Stimulated activated effector memory CD8-positive, alpha-beta T cell treated with anti-CD3 and anti-CD28 coated beads, Interleukin-12 subunit alpha, Interleukin-12 subunit beta, amount 100 ng/mL, for 72 hours (primary cell): Measurements from ENCODE around the gene C1orf21.

ENCODE experiments used
- ATAC-seq: fragments of 150-1000 bp; cut with Tn5 transposase; 2 replicates; pipeline ENCODE4 v1.10.0; 2021
- DNase-seq, 2 donors: peaks; one replicate each; pipeline ENCODE4 v3.0.0; 2021 to 2022; ENCODE audit warnings: low spot score in 2 of 2
- H3K27ac Mint-ChIP-seq: one replicate; pipeline ENCODE4 v1.8.0; 2022; ENCODE audit warnings: mild to moderate bottlenecking, mixed read lengths
- H3K36me3 Mint-ChIP-seq: one replicate; pipeline ENCODE4 v1.8.0; 2022; ENCODE audit warnings: mild to moderate bottlenecking, mixed read lengths
- H3K4me1 Mint-ChIP-seq: one replicate; pipeline ENCODE4 v1.8.0; 2022; ENCODE audit warnings: mixed read lengths
- H3K4me3 Mint-ChIP-seq: one replicate; pipeline ENCODE4 v1.8.0; 2022; ENCODE audit warnings: mild to moderate bottlenecking, mixed read lengths
- H3K9me3 Mint-ChIP-seq: one replicate; pipeline ENCODE4 v1.8.0; 2022; ENCODE audit warnings: mixed read lengths

Gene C1orf21

DNA sequence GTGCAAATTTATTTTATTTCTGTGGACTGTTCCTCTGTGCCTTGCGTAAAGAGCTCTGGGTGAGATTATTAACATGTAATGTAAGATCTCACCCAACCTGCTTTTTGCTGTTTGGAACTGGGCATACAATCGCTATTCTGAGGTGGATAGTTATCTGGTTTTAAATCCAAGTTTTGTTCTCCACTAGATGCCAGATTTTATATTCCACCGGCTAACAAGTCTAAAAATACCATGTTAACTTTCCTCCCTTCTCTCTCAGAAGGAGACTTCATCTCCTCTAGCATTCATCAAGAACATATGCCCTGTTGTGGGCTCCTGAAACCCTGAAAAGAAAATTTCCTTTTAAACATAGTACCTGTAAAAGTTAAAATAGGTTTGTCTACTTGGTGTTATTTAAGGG lies 56.4 kb downstream of the C1orf21 start:
- Mint-ChIP-seq H3K9me3 (no peaks in the 10 kb centered on the region), H3K4me1 (no peaks in the 10 kb centered on the region), H3K27ac (no peak overlapping the region), H3K36me3 (no peaks in the 10 kb centered on the region), H3K4me3 (no peak overlapping the region)
- ATAC-seq: no peak
- no peak for DNase-seq

DNA sequence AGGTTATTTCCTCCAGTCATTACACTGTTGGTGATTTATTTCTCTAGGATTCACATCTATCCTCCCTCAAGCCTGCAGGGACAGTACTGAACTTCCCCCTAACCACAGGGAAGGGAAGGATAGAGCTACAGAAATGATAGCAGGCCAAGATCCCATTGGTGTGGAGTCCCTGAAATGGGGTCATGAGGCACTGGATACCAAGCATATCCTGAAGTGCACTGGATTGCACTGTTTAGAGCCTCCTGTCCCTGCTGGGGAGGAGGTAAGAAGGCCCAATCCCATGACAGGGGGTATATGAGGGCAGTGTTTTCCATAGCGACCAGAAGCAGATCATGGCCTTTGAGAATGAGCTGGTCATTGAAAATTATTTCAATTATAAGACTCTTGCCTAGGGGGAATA lies 56.8 kb downstream of the C1orf21 start:
- Mint-ChIP-seq H3K36me3 (no peaks in the 10 kb centered on the region), H3K9me3 (no peaks in the 10 kb centered on the region), H3K27ac (no peak overlapping the region), H3K4me1 (no peaks in the 10 kb centered on the region), H3K4me3 (no peak overlapping the region)
- ATAC-seq: no peak
- DNase-seq: no peak

DNA sequence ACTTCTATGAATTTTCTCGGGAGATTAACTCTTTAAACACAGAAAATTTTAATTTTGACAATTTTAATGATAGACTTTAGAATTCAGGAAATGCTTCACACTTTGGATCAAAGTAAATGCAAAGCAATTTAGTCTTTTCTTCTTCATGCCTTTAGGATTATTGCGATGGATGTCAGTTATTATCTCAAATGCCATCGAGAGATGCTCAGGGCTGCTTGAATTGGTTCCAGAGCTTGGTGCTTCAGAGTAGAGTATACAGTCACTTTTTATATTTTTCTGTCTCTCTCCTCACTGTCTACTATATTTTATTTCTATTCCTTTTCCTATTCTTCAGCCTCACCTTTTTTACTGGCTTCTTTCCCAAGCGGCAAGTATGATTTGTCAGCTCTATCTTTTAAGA lies 59.2 kb downstream of the C1orf21 start:
- no peaks in the 10 kb centered on the region for H3K9me3 Mint-ChIP-seq
- no peaks in the 10 kb centered on the region for H3K4me1 Mint-ChIP-seq
- H3K4me3 Mint-ChIP-seq: no peak overlapping the region
- DNase-seq (no peak), ATAC-seq (no peak)
- no peaks in the 10 kb centered on the region for H3K36me3 Mint-ChIP-seq
- no peak overlapping the region for H3K27ac Mint-ChIP-seq

DNA sequence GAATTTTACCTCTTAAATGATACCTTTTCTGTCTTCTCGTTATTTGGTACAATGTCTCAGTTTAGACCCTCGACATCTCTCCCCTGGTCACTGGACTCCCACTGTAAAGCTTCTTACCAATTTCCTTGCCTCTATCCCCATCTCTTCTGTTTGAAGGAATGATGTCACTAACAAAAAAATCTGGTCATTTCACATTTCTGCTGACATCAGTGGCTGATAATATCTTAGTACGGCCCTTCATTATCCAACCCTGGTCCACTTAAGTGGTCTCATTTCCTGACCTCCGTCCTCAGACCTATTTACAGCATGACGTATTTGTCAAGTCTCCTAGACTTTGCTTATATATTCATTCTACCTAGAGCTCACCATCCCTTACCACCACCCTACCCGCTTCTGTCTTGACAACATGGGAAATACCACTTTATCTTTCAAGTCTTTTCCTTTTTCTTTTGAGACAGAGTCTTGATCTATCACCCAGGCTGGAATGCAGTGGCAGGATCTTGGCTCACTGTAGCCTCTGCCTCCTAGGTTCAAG lies 60.9 kb downstream of the C1orf21 start:
- H3K9me3 Mint-ChIP-seq: no peaks in the 10 kb centered on the region
- DNase-seq (no peak), ATAC-seq (no peak)
- peaks cover 5% of the 10 kb centered on the region for H3K4me1 Mint-ChIP-seq
- H3K36me3 Mint-ChIP-seq: no peaks in the 10 kb centered on the region
- no peak overlapping the region for H3K27ac Mint-ChIP-seq
- no peak overlapping the region for H3K4me3 Mint-ChIP-seq

DNA sequence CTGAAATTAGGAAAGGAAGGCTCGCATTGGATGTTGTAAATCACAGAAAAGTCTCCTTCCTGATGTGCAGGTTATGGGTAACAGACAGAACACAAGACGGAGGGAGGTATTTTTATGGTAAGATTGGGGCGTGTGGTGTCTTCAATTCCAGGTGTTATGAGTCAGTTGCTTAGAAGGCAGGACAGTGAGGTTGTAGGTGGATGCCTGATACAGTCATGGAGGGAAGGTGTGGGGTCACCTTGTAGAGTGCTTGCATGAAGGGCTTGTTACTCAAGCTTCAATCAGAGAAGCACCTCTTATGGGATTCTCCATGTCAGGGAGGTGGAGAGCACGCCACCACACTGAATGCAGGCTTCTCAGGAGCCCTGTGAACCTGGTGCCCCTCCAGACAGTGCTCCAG lies 63.1 kb downstream of the C1orf21 start:
- Mint-ChIP-seq H3K36me3 (no peaks in the 10 kb centered on the region), H3K9me3 (no peaks in the 10 kb centered on the region), H3K4me1 (peaks cover 5% of the 10 kb centered on the region), H3K27ac (no peak overlapping the region), H3K4me3 (no peak overlapping the region)
- ATAC-seq (no peak), DNase-seq (no peak)

DNA sequence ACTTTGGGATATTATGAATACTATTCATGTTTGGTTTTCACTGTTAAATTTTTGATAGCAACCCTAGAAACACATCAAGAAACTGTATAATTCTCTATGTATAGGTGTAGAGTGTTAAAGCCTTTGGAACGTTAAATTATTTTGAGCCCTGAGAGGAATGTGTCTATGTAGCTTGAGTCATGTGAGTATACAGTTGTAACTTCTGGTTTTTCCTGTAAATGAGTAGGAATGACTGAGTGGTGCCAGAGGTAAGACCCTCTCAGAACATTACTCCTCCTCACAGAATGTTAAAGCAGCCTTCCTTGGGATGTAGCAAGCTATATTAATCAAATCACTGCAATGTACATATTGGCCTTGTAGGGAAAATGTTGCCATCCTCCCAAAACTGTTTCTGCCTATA lies 69.0 kb downstream of the C1orf21 start:
- Mint-ChIP-seq H3K4me3 (no peak overlapping the region), H3K27ac (no peak overlapping the region), H3K9me3 (no peaks in the 10 kb centered on the region), H3K4me1 (peaks cover 13% of the 10 kb centered on the region), H3K36me3 (no peaks in the 10 kb centered on the region)
- ATAC-seq: no peak
- no peak for DNase-seq

DNA sequence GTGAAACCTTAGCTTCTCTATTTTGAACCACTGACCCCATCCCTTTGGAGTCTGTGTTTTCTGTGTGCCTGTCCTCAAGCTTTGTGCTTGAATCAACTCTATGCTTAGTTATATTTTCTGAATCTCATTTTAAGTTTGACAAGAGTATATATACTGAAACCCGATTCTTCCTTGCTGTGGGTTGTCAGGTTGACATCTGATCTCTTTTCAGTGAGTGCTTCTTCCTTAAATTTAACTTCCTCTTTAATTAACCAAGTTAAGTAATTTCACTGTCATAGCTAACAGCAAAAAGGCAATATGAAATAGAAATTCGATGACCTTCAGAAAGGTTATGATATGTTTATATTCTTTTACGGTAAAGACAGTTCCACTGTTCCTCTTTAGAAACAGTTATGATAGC lies 69.4 kb downstream of the C1orf21 start:
- DNase-seq: no peak
- no peak overlapping the region for H3K4me3 Mint-ChIP-seq
- no peak for ATAC-seq
- H3K36me3 Mint-ChIP-seq: no peaks in the 10 kb centered on the region
- no peaks in the 10 kb centered on the region for H3K9me3 Mint-ChIP-seq
- H3K4me1 Mint-ChIP-seq: peaks cover 13% of the 10 kb centered on the region
- no peak overlapping the region for H3K27ac Mint-ChIP-seq

DNA sequence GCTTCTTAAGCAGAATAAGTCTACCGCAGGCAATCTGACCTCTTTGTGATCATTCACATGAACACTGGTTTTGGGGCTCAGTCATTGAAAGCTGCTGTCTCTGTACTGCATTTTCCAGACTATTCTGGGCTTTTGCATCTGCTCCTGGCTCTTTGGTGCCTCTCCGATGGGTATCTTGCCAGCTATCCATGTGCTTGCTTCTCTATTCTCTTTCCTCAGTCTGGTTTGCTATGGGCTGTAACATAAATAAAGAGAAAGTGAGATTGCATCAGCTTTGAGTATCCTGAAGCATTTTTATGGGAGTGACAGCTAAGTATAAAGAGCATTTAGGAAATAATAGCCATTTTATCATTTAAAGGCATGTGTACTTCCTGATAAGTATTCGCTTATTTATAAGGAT lies 70.7 kb downstream of the C1orf21 start:
- ATAC-seq: no peak
- Mint-ChIP-seq H3K27ac (no peak overlapping the region), H3K4me3 (no peak overlapping the region), H3K36me3 (no peaks in the 10 kb centered on the region), H3K4me1 (peaks cover 8% of the 10 kb centered on the region), H3K9me3 (no peaks in the 10 kb centered on the region)
- DNase-seq: no peak

DNA sequence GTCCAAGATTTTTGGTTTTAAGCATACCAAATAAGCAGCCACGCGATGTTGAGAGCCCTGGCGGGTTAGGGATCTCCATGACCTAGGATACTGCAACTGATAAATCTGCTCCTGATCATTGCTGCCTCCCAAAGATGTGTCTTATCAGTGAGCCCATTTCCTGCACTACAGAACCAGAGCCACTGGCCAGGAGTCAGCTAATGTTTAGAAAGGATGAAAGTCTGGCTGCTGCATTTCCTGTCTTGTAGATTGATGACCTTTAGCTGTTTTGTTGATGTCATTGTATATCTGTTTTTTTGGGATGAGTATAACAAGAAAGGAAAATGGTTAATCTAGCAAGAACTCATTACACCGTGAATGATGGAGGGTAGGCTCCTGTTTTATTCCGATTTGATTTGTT lies 74.5 kb downstream of the C1orf21 start:
- peaks cover 3% of the 10 kb centered on the region for H3K4me1 Mint-ChIP-seq

DNA sequence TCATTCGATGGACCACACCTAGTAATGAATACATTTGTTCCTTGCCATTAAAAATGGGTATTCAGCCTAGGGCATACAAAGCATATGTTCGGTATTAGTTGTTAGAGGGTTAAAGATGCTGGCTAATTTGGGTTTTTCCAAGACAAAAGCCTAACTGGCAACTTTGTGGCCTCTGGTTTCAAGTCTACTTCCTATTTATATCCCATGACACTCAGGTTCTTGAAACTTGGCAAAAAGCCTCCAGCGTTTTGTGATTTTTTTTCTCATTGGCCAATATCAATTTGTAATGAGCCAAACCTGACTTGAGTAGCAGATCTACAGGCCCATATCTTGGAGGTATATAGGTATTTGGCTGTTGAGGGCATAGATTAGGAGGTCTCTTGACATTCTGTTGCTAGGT lies 75.3 kb downstream of the C1orf21 start:
- DNase-seq (no peak), ATAC-seq (no peak)
- no peak overlapping the region for H3K4me3 Mint-ChIP-seq
- no peak overlapping the region for H3K27ac Mint-ChIP-seq
- H3K4me1 Mint-ChIP-seq: no peaks in the 10 kb centered on the region
- H3K9me3 Mint-ChIP-seq: no peaks in the 10 kb centered on the region
- no peaks in the 10 kb centered on the region for H3K36me3 Mint-ChIP-seq

More for the DNA sequence above, 74.5 kb downstream of the C1orf21 start:
- H3K27ac Mint-ChIP-seq: no peak overlapping the region
- no peak for DNase-seq
- no peak overlapping the region for H3K4me3 Mint-ChIP-seq
- H3K36me3 Mint-ChIP-seq: no peaks in the 10 kb centered on the region
- ATAC-seq: no peak
- no peaks in the 10 kb centered on the region for H3K9me3 Mint-ChIP-seq

DNA sequence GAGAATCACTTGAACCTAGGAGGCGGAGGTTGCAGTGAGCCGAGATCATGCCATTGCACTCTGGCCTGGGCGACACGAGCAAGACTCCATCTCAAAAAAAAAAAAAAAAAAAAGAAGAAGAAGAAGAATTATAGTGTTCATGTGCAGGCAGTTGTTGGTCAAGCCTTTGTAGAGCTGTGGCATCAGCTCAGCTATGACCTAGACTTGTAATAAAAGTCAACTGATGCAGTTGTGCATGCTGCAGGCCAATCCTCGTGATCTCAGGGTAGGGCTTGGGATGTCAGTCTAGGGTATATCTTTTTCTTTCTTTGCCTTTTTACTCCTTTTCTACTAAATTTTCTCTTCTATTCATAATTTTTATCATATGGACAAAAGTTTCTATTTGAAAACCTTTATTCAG lies 76.2 kb downstream of the C1orf21 start:
- Mint-ChIP-seq H3K4me3 (no peak overlapping the region), H3K27ac (no peak overlapping the region), H3K9me3 (no peaks in the 10 kb centered on the region), H3K36me3 (no peaks in the 10 kb centered on the region), H3K4me1 (no peaks in the 10 kb centered on the region)
- DNase-seq (no peak), ATAC-seq (no peak)

DNA sequence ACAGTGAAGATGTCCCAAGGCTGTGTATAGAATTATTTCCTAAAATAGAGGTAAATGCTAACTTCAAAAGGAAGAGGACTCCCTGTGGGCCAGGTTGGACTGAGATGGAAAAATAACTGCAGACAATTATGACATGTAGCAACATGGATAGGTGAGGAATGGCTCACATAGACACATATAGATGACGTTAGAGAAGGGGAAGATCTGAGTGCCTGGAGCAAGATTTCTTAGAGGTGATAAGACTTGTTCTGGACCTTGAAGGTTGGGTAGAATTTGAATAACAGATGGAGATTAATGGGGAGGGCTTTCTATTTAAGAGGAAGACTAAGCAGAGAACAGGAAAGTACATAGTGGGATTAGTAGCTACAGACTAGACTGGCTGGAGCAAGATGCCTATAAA lies 76.9 kb downstream of the C1orf21 start:
- ATAC-seq (no peak), DNase-seq (no peak)
- Mint-ChIP-seq H3K4me3 (no peak overlapping the region), H3K9me3 (no peaks in the 10 kb centered on the region), H3K36me3 (no peaks in the 10 kb centered on the region), H3K4me1 (no peaks in the 10 kb centered on the region), H3K27ac (no peak overlapping the region)

DNA sequence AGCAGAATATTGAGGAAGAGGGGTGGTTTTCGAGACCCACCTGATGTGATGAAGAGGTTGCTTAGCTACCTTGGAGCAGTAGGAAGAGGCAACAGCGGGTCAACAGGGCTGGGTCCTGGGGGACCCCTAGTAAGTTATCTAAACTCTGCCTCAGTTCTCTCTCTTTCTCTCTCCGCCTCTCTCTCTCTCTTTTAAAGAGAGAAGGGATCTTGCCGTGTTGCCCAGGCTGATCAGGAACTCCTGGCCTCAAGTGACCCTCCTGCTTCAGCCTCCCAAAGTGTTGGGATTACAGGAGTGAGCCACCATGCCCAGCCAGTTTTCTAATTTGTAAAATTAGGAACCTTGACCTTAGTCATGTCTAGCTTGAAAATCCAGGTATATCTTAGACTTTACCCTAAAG lies 77.9 kb downstream of the C1orf21 start:
- H3K9me3 Mint-ChIP-seq: no peaks in the 10 kb centered on the region
- ATAC-seq (no peak), DNase-seq (no peak)
- no peak overlapping the region for H3K27ac Mint-ChIP-seq
- H3K36me3 Mint-ChIP-seq: no peaks in the 10 kb centered on the region
- H3K4me3 Mint-ChIP-seq: no peak overlapping the region
- H3K4me1 Mint-ChIP-seq: no peaks in the 10 kb centered on the region

DNA sequence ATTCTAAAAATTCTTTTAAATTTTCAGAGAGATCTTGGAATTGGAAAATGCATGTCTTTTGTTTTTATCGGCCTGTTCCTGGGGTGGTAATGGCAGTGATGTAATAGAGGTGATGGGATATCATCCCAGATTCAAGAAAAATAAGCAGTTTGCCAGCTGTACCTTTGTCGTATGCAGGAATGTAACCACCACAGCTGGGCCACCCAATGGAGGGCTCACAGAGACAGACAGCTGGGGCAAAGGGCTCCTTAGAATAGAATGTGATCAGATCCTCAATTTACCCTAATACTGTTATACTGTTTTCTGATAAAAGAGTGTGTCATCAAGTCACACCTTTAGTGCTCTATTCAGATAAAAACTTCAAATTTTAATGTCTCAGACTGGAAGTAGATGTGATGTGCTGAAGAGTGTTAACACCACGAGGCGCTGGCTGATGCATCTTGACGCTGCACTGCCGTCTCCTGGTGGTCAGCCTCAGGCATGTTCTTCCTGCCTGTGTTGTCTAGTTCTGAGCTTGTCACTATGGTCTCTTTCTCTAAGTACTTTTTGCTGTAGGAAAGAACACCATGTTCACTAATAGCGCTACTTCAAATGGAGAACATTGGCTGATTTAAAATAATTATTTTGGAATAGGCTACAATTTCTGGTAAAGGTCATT lies 78.8 kb downstream of the C1orf21 start:
- Mint-ChIP-seq H3K4me3 (no peak overlapping the region), H3K27ac (no peak overlapping the region), H3K36me3 (no peaks in the 10 kb centered on the region), H3K9me3 (no peaks in the 10 kb centered on the region), H3K4me1 (no peaks in the 10 kb centered on the region)
- ATAC-seq: no peak
- DNase-seq: no peak

DNA sequence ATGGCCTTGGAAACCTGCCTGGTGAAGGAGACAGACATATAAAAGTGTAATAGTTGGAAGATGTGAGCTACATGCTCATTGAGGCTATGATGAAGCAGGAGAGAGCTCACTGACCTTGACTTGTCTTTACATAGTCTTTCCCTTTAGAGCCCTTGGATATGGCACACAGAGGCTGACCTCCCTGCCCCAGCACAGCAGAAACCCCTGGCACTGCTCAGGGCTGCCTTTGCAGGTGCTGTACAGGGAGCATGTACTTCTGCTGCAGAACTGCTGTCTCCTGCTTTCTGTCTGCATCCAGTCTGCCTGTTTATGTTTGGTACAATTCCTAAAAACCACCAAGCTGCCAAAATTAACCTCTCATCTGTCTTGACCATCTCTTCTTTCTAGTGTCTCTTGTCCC lies 80.5 kb downstream of the C1orf21 start:
- Mint-ChIP-seq H3K9me3 (no peaks in the 10 kb centered on the region), H3K27ac (no peak overlapping the region), H3K36me3 (no peaks in the 10 kb centered on the region), H3K4me1 (no peaks in the 10 kb centered on the region), H3K4me3 (no peak overlapping the region)
- DNase-seq: no peak
- ATAC-seq: no peak

DNA sequence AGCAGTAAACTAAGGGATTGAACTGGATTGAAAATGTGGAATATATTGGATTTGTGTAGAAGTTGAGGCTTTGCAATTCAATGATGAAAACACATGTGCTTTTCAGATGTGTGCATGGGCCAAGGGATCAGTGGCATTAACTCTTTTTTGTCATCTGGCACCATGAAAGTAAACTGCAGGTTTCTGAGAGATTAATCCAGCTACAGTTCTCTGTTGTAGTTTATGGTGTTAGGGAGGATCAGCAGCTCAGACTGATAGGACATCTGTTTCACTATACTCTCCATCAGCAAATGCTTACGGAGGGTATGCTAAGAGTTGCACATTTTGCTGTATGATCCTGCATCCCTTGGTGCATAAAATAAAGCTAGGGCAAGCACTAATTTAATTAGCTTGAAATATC lies 82.6 kb downstream of the C1orf21 start:
- ATAC-seq: no peak
- H3K9me3 Mint-ChIP-seq: no peaks in the 10 kb centered on the region
- no peak overlapping the region for H3K4me3 Mint-ChIP-seq
- no peak overlapping the region for H3K27ac Mint-ChIP-seq
- H3K4me1 Mint-ChIP-seq: no peaks in the 10 kb centered on the region
- DNase-seq: no peak
- no peaks in the 10 kb centered on the region for H3K36me3 Mint-ChIP-seq

DNA sequence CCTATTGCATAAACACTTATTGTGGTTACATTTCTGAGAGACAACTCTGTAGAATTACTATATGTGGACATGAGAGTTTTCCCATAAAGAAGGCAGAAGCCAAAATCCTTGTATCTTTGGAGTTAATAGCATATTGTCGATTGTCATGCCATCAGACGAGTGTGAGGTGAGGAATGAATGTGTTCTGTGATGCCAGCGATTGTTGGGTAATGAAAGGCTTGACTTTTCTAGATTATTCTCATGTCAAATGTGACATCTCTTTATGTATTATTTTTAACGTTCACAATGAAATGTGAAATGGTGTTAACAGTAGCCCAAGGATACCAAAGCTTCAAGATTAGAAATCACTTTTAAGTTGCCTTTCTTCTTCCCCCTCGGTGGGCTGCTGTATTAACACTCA lies 84.9 kb downstream of the C1orf21 start:
- Mint-ChIP-seq H3K4me1 (no peaks in the 10 kb centered on the region), H3K36me3 (no peaks in the 10 kb centered on the region), H3K27ac (no peak overlapping the region), H3K4me3 (no peak overlapping the region), H3K9me3 (no peaks in the 10 kb centered on the region)
- ATAC-seq (no peak), DNase-seq (no peak)
